ENCODE results near the gene MTCH2. TPM values are rescaled to one million over a fixed set of nuclear protein-coding genes. Genes with fewer than 3 reads are reported as not detected.
"Not testable (repeated sequence)": the region's sequence is repeated elsewhere in the genome, so short reads cannot be mapped to it uniquely, and the experiment has no call there.

Gene MTCH2
- total RNA-seq, 1 donor from 2014 or later: 55.9 TPM

- no peaks in the 10 kb centered on the region for H3K4me1 ChIP-seq
- intact Hi-C loops (cut with DNase I): no loop called here
- no peak overlapping the region for H3K27ac ChIP-seq
- no peak overlapping the region for H3K4me3 ChIP-seq
- H3K36me3 ChIP-seq: no peaks in the 10 kb centered on the region
- TF ChIP-seq CTCF (IDR thresholded peaks at IDR 0.05): no peak
- no peaks in the 10 kb centered on the region for H3K27me3 ChIP-seq
- no peak for DNase-seq (ENCODE audit: low spot score in 2 of 2)
- H3K9me3 ChIP-seq: no peaks in the 10 kb centered on the region
Observed at GRCh38 chr11:47667135-47667534, 24.8 kb upstream of the MTCH2 start.

DNA sequence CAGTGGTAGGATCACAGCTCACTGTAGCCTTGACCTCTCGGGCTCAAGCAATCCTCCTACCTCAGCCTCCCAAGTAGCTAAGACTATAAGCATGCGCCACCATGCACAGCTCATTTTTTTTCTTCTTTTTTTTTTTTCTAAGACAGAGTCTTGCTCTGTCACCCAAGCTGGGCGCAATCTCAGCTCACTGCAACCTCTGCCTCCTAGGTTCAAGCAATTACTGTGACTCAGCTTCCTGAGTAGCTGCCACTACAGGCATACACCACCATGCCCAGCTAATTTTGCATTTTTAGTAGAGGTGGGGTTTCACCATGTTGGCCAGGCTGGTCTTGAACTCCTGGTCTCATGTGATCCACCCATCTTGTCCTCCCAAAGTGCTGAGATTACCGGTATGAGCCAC is 22.6 kb upstream of the MTCH2 start:
- DNase-seq (ENCODE audit: low spot score in 2 of 2); H3K9me3 ChIP-seq; H3K4me1 ChIP-seq; H3K4me3 ChIP-seq; H3K27ac ChIP-seq; intact Hi-C loops (cut with DNase I); H3K27me3 ChIP-seq; H3K36me3 ChIP-seq: not testable (repeated sequence)

- DNase-seq (ENCODE audit: low spot score in 2 of 2): no peak
- no peaks in the 10 kb centered on the region for H3K9me3 ChIP-seq
- no peak for TF ChIP-seq CTCF (IDR thresholded peaks at IDR 0.05)
- no peaks in the 10 kb centered on the region for H3K27me3 ChIP-seq
- H3K36me3 ChIP-seq: no peaks in the 10 kb centered on the region
- no peak overlapping the region for H3K4me3 ChIP-seq
- no peaks in the 10 kb centered on the region for H3K4me1 ChIP-seq
- intact Hi-C loops (cut with DNase I): no loop called here
- no peak overlapping the region for H3K27ac ChIP-seq
Observed at GRCh38 chr11:47661245-47661644, 18.9 kb upstream of the MTCH2 start.

- H3K36me3 ChIP-seq: no peaks in the 10 kb centered on the region
- intact Hi-C loops (cut with DNase I): no loop called here
Observed at GRCh38 chr11:47659276-47659675, 16.9 kb upstream of the MTCH2 start.

DNA sequence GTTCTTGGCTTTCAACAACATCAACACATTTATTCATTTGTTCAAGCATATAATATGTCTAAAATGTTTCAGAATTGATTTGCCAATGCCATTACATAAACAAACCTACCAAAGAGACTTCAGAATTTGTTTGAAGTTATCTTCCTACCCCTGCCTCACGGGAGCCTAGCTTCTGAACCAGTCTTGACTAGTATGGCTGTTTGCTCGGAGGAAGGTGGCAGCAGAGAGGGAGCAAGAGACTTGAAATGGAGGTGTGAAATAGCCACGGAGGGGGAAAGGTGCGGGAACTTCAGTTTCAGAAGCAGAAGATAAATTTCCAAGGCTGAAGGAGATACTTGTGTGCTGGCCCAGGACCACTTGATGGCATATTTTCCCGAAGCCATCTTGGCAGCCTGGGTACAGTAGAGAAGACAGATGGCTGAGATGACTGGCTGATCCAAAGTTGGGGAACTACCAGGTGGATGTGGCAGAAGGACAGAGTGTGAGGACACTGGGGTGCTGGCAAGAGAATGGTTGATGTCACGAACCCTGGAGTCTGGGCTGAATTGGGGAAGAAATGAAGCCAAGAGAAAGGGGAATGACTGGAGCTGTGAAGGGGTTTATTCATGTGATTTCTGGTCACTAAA is 14.0 kb upstream of the MTCH2 start:
- no peak for TF ChIP-seq CTCF (IDR thresholded peaks at IDR 0.05)
- intact Hi-C loops (cut with DNase I): no loop called here

More at GRCh38 chr11:47659276-47659675, 16.9 kb upstream of the MTCH2 start:
- no peak for DNase-seq (ENCODE audit: low spot score in 2 of 2)
- H3K4me3 ChIP-seq: no peak overlapping the region
- H3K9me3 ChIP-seq: no peaks in the 10 kb centered on the region
- H3K27me3 ChIP-seq: no peaks in the 10 kb centered on the region
- H3K4me1 ChIP-seq: no peaks in the 10 kb centered on the region
- H3K27ac ChIP-seq: no peak overlapping the region
- TF ChIP-seq CTCF (IDR thresholded peaks at IDR 0.05): no peak

GRCh38 chr11:47651818-47652469 is 9.6 kb upstream of the MTCH2 start:
- intact Hi-C loops (cut with DNase I): no loop called here
- no peak for DNase-seq (ENCODE audit: low spot score in 2 of 2)
- Histone ChIP-seq H3K36me3 (no peaks in the 10 kb centered on the region), H3K9me3 (no peaks in the 10 kb centered on the region), H3K4me1 (no peaks in the 10 kb centered on the region), H3K27me3 (no peaks in the 10 kb centered on the region), H3K4me3 (no peak overlapping the region), H3K27ac (no peak overlapping the region)
- no peak for TF ChIP-seq CTCF (IDR thresholded peaks at IDR 0.05)

More for the DNA sequence above, 14.0 kb upstream of the MTCH2 start:
- Histone ChIP-seq H3K4me1 (no peaks in the 10 kb centered on the region), H3K9me3 (no peaks in the 10 kb centered on the region), H3K27me3 (no peaks in the 10 kb centered on the region), H3K4me3 (no peak overlapping the region), H3K27ac (no peak overlapping the region), H3K36me3 (no peaks in the 10 kb centered on the region)
- no peak for DNase-seq (ENCODE audit: low spot score in 2 of 2)
